Mesothelial cell of epicardium (in vitro differentiated cells): ENCODE data around the gene EXOSC10. TPM values are rescaled to one million over a fixed set of nuclear protein-coding genes. Genes with fewer than 3 reads are reported as not detected.
"Not testable (repeated sequence)": the region's sequence is repeated elsewhere in the genome, so short reads cannot be mapped to it uniquely, and the experiment has no call there.

Experiments
- DNase-seq, 2 experiments: peaks; one replicate each; pipeline ENCODE4 v3.0.0; 2021; ENCODE audit warnings: low spot score in 2 of 2; ENCODE audit not compliant: unreplicated experiment in 2 of 2
- H3K27ac Mint-ChIP-seq: 2 replicates; pipeline ENCODE4 v1.8.0; 2021; ENCODE audit warnings: mixed read lengths
- H3K27me3 Mint-ChIP-seq: 2 replicates; pipeline ENCODE4 v1.8.0; 2021; ENCODE audit warnings: low read depth, mixed read lengths
- H3K36me3 Mint-ChIP-seq: 2 replicates; pipeline ENCODE4 v1.8.0; 2021; ENCODE audit warnings: mixed read lengths
- H3K4me1 Mint-ChIP-seq: 2 replicates; pipeline ENCODE4 v1.8.0; 2021; ENCODE audit warnings: mixed read lengths
- H3K4me3 Mint-ChIP-seq: 2 replicates; pipeline ENCODE4 v1.8.0; 2021; ENCODE audit warnings: mild to moderate bottlenecking, moderate library complexity, mixed read lengths
- H3K9me3 Mint-ChIP-seq: 2 replicates; pipeline ENCODE4 v1.8.0; 2021; ENCODE audit warnings: mixed read lengths
- CTCF ChIP-seq: fragments of 200-600 bp; sonication (generic); IDR thresholded peaks from one replicate; pipeline ENCODE4 v1.5.0; 2021; ENCODE audit warnings: antibody characterized with exemption; ENCODE audit not compliant: unreplicated experiment
- total RNA-seq: library from RNA; stranded (reverse); gene quantifications from 3 replicates; pipeline ENCODE4 v1.2.1, GENCODE V29; 2021

Gene EXOSC10
- total RNA-seq, 1 donor from 2014 or later: 76.9 TPM

DNA sequence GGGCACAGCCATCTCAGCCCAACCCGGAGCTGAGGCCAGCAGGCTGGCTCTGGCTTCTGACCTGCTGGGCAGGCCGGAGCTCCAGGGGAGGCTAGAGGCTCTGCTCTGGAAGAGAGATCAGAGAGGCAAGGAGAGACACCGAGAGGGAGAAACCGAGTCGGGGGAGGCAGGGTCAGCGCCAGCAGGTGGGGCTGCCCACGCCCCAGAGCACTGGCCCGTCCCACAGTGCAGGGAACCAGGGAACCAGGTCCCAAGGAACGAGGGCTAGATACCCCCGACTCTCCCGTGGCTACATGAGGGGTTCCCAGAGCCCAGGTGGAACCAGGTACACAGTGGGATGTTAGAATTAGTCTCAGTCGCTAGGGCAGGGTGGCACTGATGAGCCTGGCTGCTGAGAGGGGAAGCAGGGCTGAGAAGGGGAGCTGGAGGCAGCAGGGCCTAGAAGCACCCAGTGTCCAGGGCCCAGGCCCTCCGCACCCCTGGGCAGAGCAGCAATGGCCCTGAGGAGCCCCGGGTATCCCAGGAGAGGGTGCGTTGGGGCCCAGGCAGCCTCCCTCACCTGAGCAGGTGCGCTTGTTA is 54.7 kb downstream of the EXOSC10 start:
- H3K27ac Mint-ChIP-seq: no peak overlapping the region
- DNase-seq: no peak
- no peak for TF ChIP-seq CTCF
- H3K9me3 Mint-ChIP-seq: no peaks in the 10 kb centered on the region
- no peak overlapping the region for H3K4me3 Mint-ChIP-seq
- no peaks in the 10 kb centered on the region for H3K27me3 Mint-ChIP-seq
- H3K4me1 Mint-ChIP-seq: no peaks in the 10 kb centered on the region
- no peaks in the 10 kb centered on the region for H3K36me3 Mint-ChIP-seq

- Mint-ChIP-seq H3K27me3 (no peaks in the 10 kb centered on the region), H3K4me1 (no peaks in the 10 kb centered on the region), H3K9me3 (no peaks in the 10 kb centered on the region), H3K27ac (no peak overlapping the region), H3K36me3 (no peaks in the 10 kb centered on the region), H3K4me3 (no peak overlapping the region)
- TF ChIP-seq CTCF: no peak
- no peak for DNase-seq
These were observed 55.4 kb downstream of the EXOSC10 start for GRCh38 chr1:11044086-11044848.

GRCh38 chr1:11042995-11043874 is 56.4 kb downstream of the EXOSC10 start:
- Mint-ChIP-seq H3K4me1 (no peaks in the 10 kb centered on the region), H3K27me3 (no peaks in the 10 kb centered on the region), H3K9me3 (no peaks in the 10 kb centered on the region), H3K4me3 (no peak overlapping the region), H3K27ac (no peak overlapping the region), H3K36me3 (no peaks in the 10 kb centered on the region)
- no peak for TF ChIP-seq CTCF
- DNase-seq: no peak

- no peak overlapping the region for H3K4me3 Mint-ChIP-seq
- peaks cover 8% of the 10 kb centered on the region for H3K27me3 Mint-ChIP-seq
These were observed 57.6 kb downstream of the EXOSC10 start for GRCh38 chr1:11042065-11042464.

GRCh38 chr1:11041048-11041447 is 58.6 kb downstream of the EXOSC10 start:
- no peaks in the 10 kb centered on the region for H3K9me3 Mint-ChIP-seq
- H3K27me3 Mint-ChIP-seq: peaks cover 8% of the 10 kb centered on the region
- TF ChIP-seq CTCF: no peak
- H3K36me3 Mint-ChIP-seq: no peaks in the 10 kb centered on the region
- H3K4me1 Mint-ChIP-seq: no peaks in the 10 kb centered on the region
- H3K4me3 Mint-ChIP-seq: no peak overlapping the region
- DNase-seq: no peak
- H3K27ac Mint-ChIP-seq: no peak overlapping the region

More at GRCh38 chr1:11042065-11042464, 57.6 kb downstream of the EXOSC10 start:
- no peaks in the 10 kb centered on the region for H3K36me3 Mint-ChIP-seq
- no peak for DNase-seq
- H3K4me1 Mint-ChIP-seq: no peaks in the 10 kb centered on the region
- H3K9me3 Mint-ChIP-seq: no peaks in the 10 kb centered on the region
- no peak overlapping the region for H3K27ac Mint-ChIP-seq
- TF ChIP-seq CTCF: no peak

GRCh38 chr1:11040105-11040429 is 59.6 kb downstream of the EXOSC10 start:
- DNase-seq, H3K4me1 Mint-ChIP-seq, H3K27ac Mint-ChIP-seq, H3K9me3 Mint-ChIP-seq, H3K27me3 Mint-ChIP-seq, H3K4me3 Mint-ChIP-seq, H3K36me3 Mint-ChIP-seq: not testable (repeated sequence)
